ENCODE measurements around the gene ADAMTSL3. TPM values are rescaled to one million over a fixed set of nuclear protein-coding genes. Genes with fewer than 3 reads are reported as not detected.

ADAMTSL3 gene
- total RNA-seq, 1 donor from 2014 or later = 0.07 TPM

DNA sequence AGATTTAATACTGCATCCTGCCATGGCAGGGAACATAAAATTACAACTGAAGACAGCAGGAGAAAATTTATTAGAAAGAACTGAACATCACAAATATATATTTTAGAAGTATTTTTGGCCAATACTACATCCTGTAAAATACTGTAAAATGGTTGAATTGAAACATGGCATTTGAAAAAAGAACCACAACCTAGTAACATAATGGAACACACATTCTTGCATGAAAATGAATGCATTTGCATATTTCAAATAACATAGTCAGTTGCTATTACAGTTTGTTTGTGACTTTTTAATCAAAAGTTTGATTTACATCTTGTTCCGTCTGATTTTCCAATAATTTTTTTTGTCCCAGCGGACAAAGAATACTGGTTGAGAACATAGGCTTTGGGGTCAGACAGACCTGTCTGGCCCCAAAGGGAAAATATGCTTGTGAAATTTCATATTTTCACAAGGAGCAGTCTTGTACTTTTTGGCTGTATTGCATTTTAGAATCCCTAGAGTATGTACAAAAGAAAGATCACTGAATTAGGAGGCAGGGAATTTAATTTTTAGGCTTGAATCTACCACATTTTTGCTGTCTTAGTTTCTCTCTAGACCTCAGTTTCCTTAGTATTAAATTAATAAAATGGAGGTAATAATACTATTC, 268.8 kb downstream of the ADAMTSL3 start:
- H3K27ac Mint-ChIP-seq (ENCODE audit: unreplicated experiment) = no peak overlapping the region
- TF ChIP-seq, protein P1, sequence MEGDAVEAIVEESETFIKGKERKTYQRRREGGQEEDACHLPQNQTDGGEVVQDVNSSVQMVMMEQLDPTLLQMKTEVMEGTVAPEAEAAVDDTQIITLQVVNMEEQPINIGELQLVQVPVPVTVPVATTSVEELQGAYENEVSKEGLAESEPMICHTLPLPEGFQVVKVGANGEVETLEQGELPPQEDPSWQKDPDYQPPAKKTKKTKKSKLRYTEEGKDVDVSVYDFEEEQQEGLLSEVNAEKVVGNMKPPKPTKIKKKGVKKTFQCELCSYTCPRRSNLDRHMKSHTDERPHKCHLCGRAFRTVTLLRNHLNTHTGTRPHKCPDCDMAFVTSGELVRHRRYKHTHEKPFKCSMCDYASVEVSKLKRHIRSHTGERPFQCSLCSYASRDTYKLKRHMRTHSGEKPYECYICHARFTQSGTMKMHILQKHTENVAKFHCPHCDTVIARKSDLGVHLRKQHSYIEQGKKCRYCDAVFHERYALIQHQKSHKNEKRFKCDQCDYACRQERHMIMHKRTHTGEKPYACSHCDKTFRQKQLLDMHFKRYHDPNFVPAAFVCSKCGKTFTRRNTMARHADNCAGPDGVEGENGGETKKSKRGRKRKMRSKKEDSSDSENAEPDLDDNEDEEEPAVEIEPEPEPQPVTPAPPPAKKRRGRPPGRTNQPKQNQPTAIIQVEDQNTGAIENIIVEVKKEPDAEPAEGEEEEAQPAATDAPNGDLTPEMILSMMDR (conservative IDR thresholded peaks at IDR 0.05) = no peak
- no peak overlapping the region for H3K4me3 Mint-ChIP-seq
- H3K27me3 Mint-ChIP-seq (ENCODE audit: low read depth) = no peaks in the 10 kb centered on the region
- H3K9me3 Mint-ChIP-seq = no peaks in the 10 kb centered on the region
- DNase-seq (ENCODE audit: low read depth, low spot score) = no peak
- H3K4me1 Mint-ChIP-seq = no peaks in the 10 kb centered on the region
- H3K36me3 Mint-ChIP-seq (ENCODE audit: low read depth) = no peaks in the 10 kb centered on the region

DNA sequence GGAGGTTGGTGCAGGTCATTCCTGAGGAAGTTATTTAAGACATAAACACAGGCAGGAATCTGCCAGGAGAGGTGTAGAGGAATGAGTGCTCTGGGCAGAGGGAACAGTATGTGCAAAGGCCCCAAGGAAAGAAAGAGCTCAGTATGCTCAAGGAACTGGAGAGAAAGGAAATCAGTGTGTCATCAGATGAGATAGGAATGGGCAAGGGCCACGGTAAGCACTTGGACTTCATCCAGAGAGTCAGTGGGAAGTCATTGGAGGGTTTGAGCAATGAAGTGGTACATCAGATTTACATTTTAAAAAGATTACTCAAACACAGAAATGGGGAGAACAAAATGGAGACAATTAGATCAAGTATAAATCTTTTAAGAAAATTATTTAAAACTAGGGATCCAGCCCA, 272.2 kb downstream of the ADAMTSL3 start:
- no peaks in the 10 kb centered on the region for H3K27me3 Mint-ChIP-seq (ENCODE audit: low read depth)
- no peaks in the 10 kb centered on the region for H3K36me3 Mint-ChIP-seq (ENCODE audit: low read depth)
- no peaks in the 10 kb centered on the region for H3K9me3 Mint-ChIP-seq
- H3K4me1 Mint-ChIP-seq = no peaks in the 10 kb centered on the region
- no peak for DNase-seq (ENCODE audit: low read depth, low spot score)
- TF ChIP-seq, protein P1 (conservative IDR thresholded peaks at IDR 0.05) = no peak
- no peak overlapping the region for H3K27ac Mint-ChIP-seq (ENCODE audit: unreplicated experiment)
- no peak overlapping the region for H3K4me3 Mint-ChIP-seq

DNA sequence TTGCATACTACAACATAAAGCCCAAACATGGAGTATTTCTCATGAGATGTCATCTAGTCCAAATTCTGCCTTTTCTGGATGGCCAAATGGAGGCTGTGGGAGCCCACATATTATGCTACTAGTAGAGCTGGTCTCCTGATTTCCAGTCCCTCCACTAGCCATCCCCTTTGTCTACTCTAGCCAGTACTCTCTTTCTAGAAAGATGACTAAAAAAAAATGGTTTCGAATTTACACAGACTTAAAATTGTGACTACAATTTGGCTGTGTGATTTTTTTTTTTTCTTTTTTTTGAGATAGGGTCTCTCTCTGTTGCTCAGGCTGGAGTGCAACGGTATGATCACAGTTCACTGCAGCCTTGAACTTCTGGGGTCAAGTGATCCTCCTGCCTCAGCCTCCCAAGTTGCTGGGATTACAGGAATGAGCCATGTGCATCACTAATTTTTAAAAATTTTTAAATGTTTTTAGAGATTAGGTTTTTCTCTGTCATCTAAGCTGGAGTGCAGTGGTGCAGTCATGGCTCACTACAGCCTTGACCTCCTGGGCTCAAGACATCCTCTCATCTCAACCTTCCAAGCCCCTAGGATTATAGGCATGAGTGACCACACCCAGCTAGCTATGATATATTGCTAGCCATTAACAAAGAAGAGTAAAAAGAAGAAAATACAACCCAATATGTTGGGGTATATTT, 273.9 kb downstream of the ADAMTSL3 start:
- Mint-ChIP-seq H3K27ac (ENCODE audit: unreplicated experiment) (no peak overlapping the region), H3K4me3 (no peak overlapping the region), H3K27me3 (ENCODE audit: low read depth) (peaks cover 6% of the 10 kb centered on the region), H3K36me3 (ENCODE audit: low read depth) (peaks cover under 1% of the 10 kb centered on the region), H3K9me3 (no peaks in the 10 kb centered on the region), H3K4me1 (no peaks in the 10 kb centered on the region)
- DNase-seq (ENCODE audit: low read depth, low spot score) = no peak
- TF ChIP-seq, protein P1 (conservative IDR thresholded peaks at IDR 0.05) = no peak

DNA sequence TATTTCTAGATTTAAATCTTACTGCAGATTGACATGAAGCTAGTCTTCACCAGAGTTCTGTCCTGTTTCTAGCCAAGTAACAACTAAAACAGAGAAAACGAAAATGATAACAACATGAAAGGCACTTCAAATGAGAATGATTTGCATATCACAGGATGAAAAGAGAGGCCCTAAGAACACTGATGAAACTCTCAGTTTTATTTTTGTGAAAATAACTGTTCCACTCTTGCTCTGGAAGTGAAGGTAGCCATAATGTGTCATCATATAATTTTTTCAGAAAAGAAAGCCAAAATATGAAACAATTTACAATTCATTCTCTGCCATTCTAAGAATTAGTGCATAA, 274.4 kb downstream of the ADAMTSL3 start:
- Mint-ChIP-seq H3K36me3 (ENCODE audit: low read depth) (peaks cover 3% of the 10 kb centered on the region), H3K27me3 (ENCODE audit: low read depth) (peaks cover 6% of the 10 kb centered on the region), H3K27ac (ENCODE audit: unreplicated experiment) (no peak overlapping the region), H3K9me3 (no peaks in the 10 kb centered on the region), H3K4me1 (no peaks in the 10 kb centered on the region), H3K4me3 (no peak overlapping the region)
- DNase-seq (ENCODE audit: low read depth, low spot score) = no peak
- TF ChIP-seq, protein P1 (conservative IDR thresholded peaks at IDR 0.05) = no peak

DNA sequence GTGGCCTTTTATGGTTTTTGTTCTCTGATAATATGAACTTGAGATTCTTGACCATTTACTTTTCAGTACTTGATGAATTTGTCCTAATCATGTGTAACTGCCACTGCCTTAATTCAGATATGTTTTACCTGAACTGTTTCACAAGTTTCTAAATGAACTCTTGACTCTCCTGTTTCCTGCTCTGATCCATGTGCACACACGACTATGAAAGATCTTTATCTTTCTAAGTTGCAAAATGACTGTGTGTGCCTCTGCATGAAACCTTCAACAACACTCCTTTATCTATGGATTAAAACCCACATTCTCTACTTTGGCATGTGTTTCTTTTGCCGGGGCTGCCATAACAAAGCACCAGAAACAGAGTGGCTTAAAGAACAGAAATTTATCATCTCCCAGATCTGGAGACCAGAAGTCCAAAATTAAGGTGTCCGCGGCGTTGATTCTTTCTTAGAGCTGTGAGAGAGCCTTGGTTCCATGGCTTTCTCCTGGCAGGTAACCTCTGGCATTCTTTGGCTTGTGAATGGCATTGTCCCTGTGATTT, 275.0 kb downstream of the ADAMTSL3 start:
- Mint-ChIP-seq H3K4me3 (no peak overlapping the region), H3K27ac (ENCODE audit: unreplicated experiment) (no peak overlapping the region), H3K9me3 (no peaks in the 10 kb centered on the region), H3K27me3 (ENCODE audit: low read depth) (peaks cover 6% of the 10 kb centered on the region), H3K4me1 (no peaks in the 10 kb centered on the region), H3K36me3 (ENCODE audit: low read depth) (peaks cover 3% of the 10 kb centered on the region)
- TF ChIP-seq, protein P1 (conservative IDR thresholded peaks at IDR 0.05) = no peak
- DNase-seq (ENCODE audit: low read depth, low spot score) = no peak

Measured in neural crest cell (in vitro differentiated cells).